ENCODE data around the gene BAIAP2. TPM values are rescaled to one million over a fixed set of nuclear protein-coding genes. Genes with fewer than 3 reads are reported as not detected.

The BAIAP2 gene
- polyA plus RNA-seq, 4 donors: 30.8 to 48.7 (median 37.2) TPM

GRCh38 chr17:81082177-81083073 lies 47.5 kb downstream of the BAIAP2 start:
- DNase-seq (ENCODE audit: low read depth in 4 of 4, low spot score in 3 of 4): no peak

GRCh38 chr17:81083125-81083765 lies 48.3 kb downstream of the BAIAP2 start:
- peak; percentile 61 to 66 (median 62) for DNase-seq (ENCODE audit: low read depth in 4 of 4, low spot score in 3 of 4)

GRCh38 chr17:81084680-81085419 lies 49.9 kb downstream of the BAIAP2 start:
- no peak for DNase-seq (ENCODE audit: low read depth in 4 of 4, low spot score in 3 of 4)

GRCh38 chr17:81085420-81085911 lies 50.5 kb downstream of the BAIAP2 start:
- DNase-seq (ENCODE audit: low read depth in 4 of 4, low spot score in 3 of 4): no peak

GRCh38 chr17:81086789-81087551 lies 52.0 kb downstream of the BAIAP2 start:
- DNase-seq (ENCODE audit: low read depth in 4 of 4, low spot score in 3 of 4): no peak

- no peak for DNase-seq (ENCODE audit: low read depth in 4 of 4, low spot score in 3 of 4)
Measured at GRCh38 chr17:81090361-81091136, 55.6 kb downstream of the BAIAP2 start.

GRCh38 chr17:81091154-81091553 lies 56.2 kb downstream of the BAIAP2 start:
- DNase-seq (ENCODE audit: low read depth in 4 of 4, low spot score in 3 of 4): no peak

GRCh38 chr17:81091774-81092517 lies 57.0 kb downstream of the BAIAP2 start:
- DNase-seq (ENCODE audit: low read depth in 4 of 4, low spot score in 3 of 4): no peak

GRCh38 chr17:81092518-81093095 lies 57.7 kb downstream of the BAIAP2 start:
- no peak for DNase-seq (ENCODE audit: low read depth in 4 of 4, low spot score in 3 of 4)

GRCh38 chr17:81093619-81094508 lies 58.9 kb downstream of the BAIAP2 start:
- DNase-seq (ENCODE audit: low read depth in 4 of 4, low spot score in 3 of 4): no peak

GRCh38 chr17:81094509-81095382 lies 59.8 kb downstream of the BAIAP2 start:
- DNase-seq (ENCODE audit: low read depth in 4 of 4, low spot score in 3 of 4): peak in 3 of 4 donors; percentile 53 to 75 (median 73)

GRCh38 chr17:81095383-81095762 lies 60.4 kb downstream of the BAIAP2 start:
- DNase-seq (ENCODE audit: low read depth in 4 of 4, low spot score in 3 of 4): no peak

GRCh38 chr17:81096741-81097133 lies 61.8 kb downstream of the BAIAP2 start:
- DNase-seq (ENCODE audit: low read depth in 4 of 4, low spot score in 3 of 4): no peak

- DNase-seq (ENCODE audit: low read depth in 4 of 4, low spot score in 3 of 4): peak in 3 of 4 donors; percentile 71 to 78 (median 74)
Measured at GRCh38 chr17:81097134-81097942, 62.4 kb downstream of the BAIAP2 start.

- DNase-seq (ENCODE audit: low read depth in 4 of 4, low spot score in 3 of 4): no peak
Measured at GRCh38 chr17:81097943-81098308, 63.0 kb downstream of the BAIAP2 start.

GRCh38 chr17:81099888-81100287 lies 64.9 kb downstream of the BAIAP2 start:
- no peak for DNase-seq (ENCODE audit: low read depth in 4 of 4, low spot score in 3 of 4)
